CD4-positive, alpha-beta memory T cell (primary cell): ENCODE measurements around the gene EFCAB3. TPM values are rescaled to one million over a fixed set of nuclear protein-coding genes. Genes with fewer than 3 reads are reported as not detected.
"Not testable (repeated sequence)": the region's sequence is repeated elsewhere in the genome, so short reads cannot be mapped to it uniquely, and the experiment has no call there.

Experiments used
- CTCF ChIA-PET: fragments of 350-600 bp; sonication (Branson Sonifier 250); formaldehyde crosslinking; loops from one replicate; lab custom pipeline; 2021; ENCODE audit warnings: inconsistent platforms; ENCODE audit not compliant: partially characterized antibody; lab: Charles Lee
- POLR2A ChIA-PET: fragments of 350-600 bp; sonication (Branson Sonifier 250); formaldehyde crosslinking; loops from one replicate; lab custom pipeline; 2021; ENCODE audit not compliant: partially characterized antibody; lab: Charles Lee
- DNase-seq, 5 donors: peaks; one replicate each; pipeline versions ENCODE4 v3.0.0 to v3.0.0-alpha.2; 2020 to 2022; ENCODE audit warnings: mixed read lengths in 1 of 5
- H3K27ac ChIP-seq: one replicate; pipeline ENCODE4 v1.7.0; 2013; ENCODE audit warnings: low read depth, low read length
- H3K27me3 ChIP-seq: 2 replicates; pipeline ENCODE4 v1.7.0; 2013; ENCODE audit warnings: mild to moderate bottlenecking, low read length, moderate library complexity; ENCODE audit not compliant: insufficient read depth
- H3K36me3 ChIP-seq: 2 replicates; pipeline ENCODE4 v1.7.0; 2013; ENCODE audit warnings: mild to moderate bottlenecking, low read length, moderate library complexity; ENCODE audit not compliant: insufficient read depth
- H3K4me1 ChIP-seq: 2 replicates; pipeline ENCODE4 v1.7.0; 2013; ENCODE audit warnings: mild to moderate bottlenecking, low read length, moderate library complexity; ENCODE audit not compliant: insufficient read depth
- H3K4me3 ChIP-seq, 2 donors: one replicate each; pipeline ENCODE4 v1.7.0; 2013; ENCODE audit warnings: low read length in 2 of 2, mild to moderate bottlenecking in 1 of 2
- H3K9me3 ChIP-seq, 2 donors: one replicate each; pipeline ENCODE4 v1.7.0; 2013; ENCODE audit warnings: low read length in 2 of 2, control low read depth in 1 of 2; ENCODE audit not compliant: control insufficient read depth in 1 of 2
- H3K27ac Mint-ChIP-seq, 7 donors: one replicate each; pipeline ENCODE4 v1.8.0; 2020 to 2021; ENCODE audit warnings: mixed read lengths in 7 of 7, mild to moderate bottlenecking in 6 of 7, inconsistent platforms in 3 of 7, moderate library complexity in 3 of 7
- H3K27me3 Mint-ChIP-seq, 2 donors: one replicate each; pipeline ENCODE4 v1.8.0; 2020 to 2021; ENCODE audit warnings: mixed read lengths in 2 of 2
- H3K36me3 Mint-ChIP-seq, 2 donors: one replicate each; pipeline ENCODE4 v1.8.0; 2020 to 2021; ENCODE audit warnings: mixed read lengths in 2 of 2, inconsistent platforms in 1 of 2, mild to moderate bottlenecking in 1 of 2
- H3K4me1 Mint-ChIP-seq, 4 donors: one replicate each; pipeline ENCODE4 v1.8.0; 2020 to 2021; ENCODE audit warnings: mixed read lengths in 4 of 4, mild to moderate bottlenecking in 1 of 4
- H3K4me3 Mint-ChIP-seq, 8 donors: one replicate each; pipeline ENCODE4 v1.8.0; 2020 to 2021; ENCODE audit warnings: mixed read lengths in 8 of 8, mild to moderate bottlenecking in 7 of 8, moderate library complexity in 6 of 8, inconsistent platforms in 3 of 8
- H3K9me3 Mint-ChIP-seq, 8 donors: one replicate each; pipeline ENCODE4 v1.8.0; 2020 to 2021; ENCODE audit warnings: mixed read lengths in 8 of 8, mild to moderate bottlenecking in 5 of 8, inconsistent platforms in 3 of 8, moderate library complexity in 1 of 8
- intact Hi-C: fragments of 100-400 bp; cut with micrococcal nuclease; formaldehyde crosslinking; loops from one replicate; pipeline ENCODE4 v1.15.1; 2023
- polyA plus RNA-seq, 2 donors: library from polyadenylated mRNA; unstranded; fragments of 300-500 nt; fragmentation: Illumina TruSeq; gene quantifications; one replicate each; pipeline ENCODE4 v1.2.3, GENCODE V29; 2021
- total RNA-seq, 2 experiments: library from RNA; stranded (reverse); gene quantifications; one replicate each; pipeline ENCODE4 v1.2.3, GENCODE V29; 2021

EFCAB3 gene
- total and polyA plus RNA-seq, 4 experiments from 2014 or later = not detected

- H3K4me3 ChIP-seq, H3K27ac Mint-ChIP-seq, H3K4me3 Mint-ChIP-seq, intact Hi-C loops, H3K4me1 Mint-ChIP-seq, H3K36me3 ChIP-seq, H3K27me3 Mint-ChIP-seq, CTCF ChIA-PET, DNase-seq, POLR2A ChIA-PET, H3K4me1 ChIP-seq, H3K27ac ChIP-seq, H3K27me3 ChIP-seq, H3K9me3 ChIP-seq, H3K9me3 Mint-ChIP-seq: not testable (repeated sequence)
- H3K36me3 Mint-ChIP-seq = peaks cover 27 to 39% of the 10 kb centered on the region in 2 donors
These were observed 60.8 kb downstream of the EFCAB3 start for GRCh38 chr17:62441181-62441580.

DNA sequence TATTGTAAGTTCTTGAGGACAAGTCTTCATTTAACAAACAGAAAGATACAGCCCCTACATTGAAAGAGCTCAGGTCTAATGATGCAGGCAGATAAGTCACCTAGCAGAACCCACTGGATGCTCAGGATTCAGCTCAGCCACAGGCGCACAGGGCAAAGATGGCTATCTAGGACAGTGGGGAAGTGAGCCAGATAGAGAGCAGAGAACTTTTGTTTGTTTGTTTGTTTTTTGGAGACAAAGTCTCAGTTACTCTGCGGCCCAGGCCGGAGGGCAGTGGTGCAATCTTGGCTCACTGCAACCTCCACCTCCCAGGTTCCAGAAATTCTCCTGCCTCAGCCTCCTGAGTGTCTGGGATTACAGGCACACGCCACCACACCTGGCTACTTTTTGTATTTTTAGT, 63.7 kb downstream of the EFCAB3 start:
- Histone ChIP-seq H3K4me3 (no peak overlapping the region), H3K27ac (no peak overlapping the region), H3K27me3 (no peaks in the 10 kb centered on the region), H3K4me1 (no peaks in the 10 kb centered on the region), H3K36me3 (peaks cover 10% of the 10 kb centered on the region), H3K9me3 (no peaks in the 10 kb centered on the region)
- DNase-seq = no peak
- Mint-ChIP-seq H3K27me3 (no peaks in the 10 kb centered on the region), H3K36me3 (peaks cover 41 to 51% of the 10 kb centered on the region in 2 donors), H3K9me3 (no peaks in the 10 kb centered on the region), H3K4me1 (no peaks in the 10 kb centered on the region), H3K27ac (no peak overlapping the region), H3K4me3 (no peak overlapping the region)
- ChIA-PET POLR2A (no interaction called here), CTCF (no interaction called here)
- intact Hi-C loops = no loop called here

GRCh38 chr17:62445791-62446190, 65.4 kb downstream of the EFCAB3 start:
- H3K27me3 Mint-ChIP-seq, H3K27ac Mint-ChIP-seq, DNase-seq, H3K4me1 Mint-ChIP-seq, H3K9me3 ChIP-seq, H3K4me3 ChIP-seq, H3K27ac ChIP-seq, POLR2A ChIA-PET, H3K27me3 ChIP-seq, H3K36me3 ChIP-seq, H3K4me1 ChIP-seq, H3K9me3 Mint-ChIP-seq, intact Hi-C loops, H3K4me3 Mint-ChIP-seq, CTCF ChIA-PET: not testable (repeated sequence)
- peaks cover 36 to 51% of the 10 kb centered on the region in 2 donors for H3K36me3 Mint-ChIP-seq

DNA sequence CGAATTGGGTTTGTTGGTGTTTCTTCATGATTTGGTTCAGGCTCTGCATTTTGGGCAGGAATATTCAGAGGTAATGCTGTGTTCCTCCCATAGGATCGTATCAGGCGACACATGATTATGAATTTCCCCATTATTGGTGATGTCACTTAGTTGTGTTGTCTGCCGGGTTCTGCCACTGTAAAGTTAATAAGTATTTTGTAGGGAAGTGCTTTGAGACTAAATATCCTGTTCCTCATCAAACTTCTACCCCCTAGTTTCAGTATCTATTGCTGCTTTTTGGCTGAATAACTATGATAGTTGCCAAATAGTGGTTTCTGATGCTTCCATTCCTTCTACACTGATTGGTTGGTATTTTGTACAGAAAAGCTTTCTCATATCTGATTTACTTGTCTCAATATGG, 71.8 kb downstream of the EFCAB3 start:
- intact Hi-C loops, H3K36me3 ChIP-seq, H3K4me3 Mint-ChIP-seq, H3K4me1 ChIP-seq, H3K27ac Mint-ChIP-seq, CTCF ChIA-PET, H3K9me3 ChIP-seq, POLR2A ChIA-PET, H3K27ac ChIP-seq, H3K27me3 Mint-ChIP-seq, DNase-seq, H3K9me3 Mint-ChIP-seq, H3K4me3 ChIP-seq, H3K27me3 ChIP-seq, H3K4me1 Mint-ChIP-seq: not testable (repeated sequence)
- peaks cover 18 to 23% of the 10 kb centered on the region in 2 donors for H3K36me3 Mint-ChIP-seq

GRCh38 chr17:62453041-62453440, 72.7 kb downstream of the EFCAB3 start:
- H3K4me1 Mint-ChIP-seq, H3K9me3 Mint-ChIP-seq, H3K36me3 ChIP-seq, intact Hi-C loops, H3K27ac Mint-ChIP-seq, H3K27me3 Mint-ChIP-seq, DNase-seq, H3K4me3 Mint-ChIP-seq, H3K9me3 ChIP-seq, H3K4me3 ChIP-seq, CTCF ChIA-PET, H3K27me3 ChIP-seq, POLR2A ChIA-PET, H3K4me1 ChIP-seq, H3K27ac ChIP-seq: not testable (repeated sequence)
- peaks cover 10 to 16% of the 10 kb centered on the region in 2 donors for H3K36me3 Mint-ChIP-seq

GRCh38 chr17:62453656-62454055, 73.3 kb downstream of the EFCAB3 start:
- H3K27ac ChIP-seq, H3K27me3 Mint-ChIP-seq, POLR2A ChIA-PET, H3K27me3 ChIP-seq, H3K9me3 Mint-ChIP-seq, intact Hi-C loops, H3K4me1 ChIP-seq, CTCF ChIA-PET, H3K36me3 ChIP-seq, H3K9me3 ChIP-seq, H3K4me3 ChIP-seq, H3K36me3 Mint-ChIP-seq: not testable (repeated sequence)
- peak overlapping the region in 5 of 7 donors; percentile 19 to 59 (median 43) for H3K27ac Mint-ChIP-seq
- peak overlapping the region in 6 of 8 donors; percentile 1 to 40 (median 12) for H3K4me3 Mint-ChIP-seq
- peak in 3 of 5 donors; percentile 17 to 22 (median 21) for DNase-seq
- H3K4me1 Mint-ChIP-seq = peaks cover 8 to 14% (median 9%) of the 10 kb centered on the region in 4 donors

GRCh38 chr17:62454111-62454510, 73.8 kb downstream of the EFCAB3 start:
- intact Hi-C loops, H3K9me3 ChIP-seq, H3K4me1 ChIP-seq, H3K27me3 ChIP-seq, H3K4me3 ChIP-seq, DNase-seq, H3K36me3 Mint-ChIP-seq, H3K9me3 Mint-ChIP-seq, H3K27me3 Mint-ChIP-seq, H3K27ac ChIP-seq, CTCF ChIA-PET, H3K36me3 ChIP-seq, POLR2A ChIA-PET: not testable (repeated sequence)
- peak overlapping the region in 5 of 8 donors; percentile 1 to 40 (median 18) for H3K4me3 Mint-ChIP-seq
- H3K4me1 Mint-ChIP-seq = peaks cover 8 to 14% (median 9%) of the 10 kb centered on the region in 4 donors
- H3K27ac Mint-ChIP-seq = peak overlapping the region; percentile 19 to 68 (median 43)

DNA sequence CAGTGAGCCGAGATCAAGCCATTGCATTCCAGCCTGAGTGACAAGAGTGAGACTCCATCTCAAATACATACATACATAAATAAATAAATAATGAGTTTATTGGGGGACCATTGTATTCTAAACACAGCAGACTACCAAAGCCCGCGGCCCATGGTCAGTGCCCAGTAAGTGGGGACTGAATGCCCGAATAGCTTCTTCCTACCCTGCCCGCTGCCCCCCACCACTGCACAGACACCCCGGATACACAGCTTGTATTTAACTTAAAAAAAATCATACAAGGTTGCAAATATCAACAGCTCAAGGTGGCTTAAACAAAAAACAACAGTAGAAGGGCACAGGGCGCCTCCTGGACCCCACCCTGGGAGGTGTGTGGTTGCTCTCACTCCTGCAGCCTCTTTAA, 75.7 kb downstream of the EFCAB3 start:
- Histone ChIP-seq H3K27ac (no peak overlapping the region), H3K9me3 (no peaks in the 10 kb centered on the region), H3K27me3 (no peaks in the 10 kb centered on the region), H3K4me3 (no peak overlapping the region), H3K36me3 (no peaks in the 10 kb centered on the region), H3K4me1 (peaks cover 9% of the 10 kb centered on the region)
- intact Hi-C loops = no loop called here
- no peak overlapping the region for H3K27ac Mint-ChIP-seq
- ChIA-PET POLR2A (no interaction called here), CTCF (interaction anchor here (0.8 kb wide), 1 partner anchor 28 kb away, joined by 3 read pairs; no protein-coding TSS in a partner anchor)
- H3K4me3 Mint-ChIP-seq = no peak overlapping the region
- peaks cover 8 to 14% (median 9%) of the 10 kb centered on the region in 4 donors for H3K4me1 Mint-ChIP-seq
- no peak for DNase-seq
- peaks cover 0 to 2% of the 10 kb centered on the region in 2 donors for H3K36me3 Mint-ChIP-seq
- H3K9me3 Mint-ChIP-seq = no peaks in the 10 kb centered on the region
- H3K27me3 Mint-ChIP-seq = no peaks in the 10 kb centered on the region
